Astrocyte of the spinal cord (primary cell): ENCODE results near the gene FARP1.
A peak's percentile ranks its signal among the peaks of the same experiment; 100 is the strongest.

Source experiments
- DNase-seq: peaks from one replicate; pipeline ENCODE4 v3.0.0; 2011; ENCODE audit warnings: low read depth, low spot score
- H3K4me3 ChIP-seq: 2 replicates; pipeline ENCODE4 v1.5.1; 2011; ENCODE audit warnings: low read depth, mild to moderate bottlenecking, low read length, moderate library complexity
- CTCF ChIP-seq: IDR thresholded peaks from 2 replicates; pipeline ENCODE4 v1.5.1; 2012; ENCODE audit warnings: low read depth, mild to moderate bottlenecking, low read length, inconsistent platforms
- in situ Hi-C: cut with HindIII; loops from 2 replicates; pipeline ENCODE4 v1.10.0; 2017; ENCODE audit warnings: low sequenced_read_pairs

The FARP1 gene

DNA sequence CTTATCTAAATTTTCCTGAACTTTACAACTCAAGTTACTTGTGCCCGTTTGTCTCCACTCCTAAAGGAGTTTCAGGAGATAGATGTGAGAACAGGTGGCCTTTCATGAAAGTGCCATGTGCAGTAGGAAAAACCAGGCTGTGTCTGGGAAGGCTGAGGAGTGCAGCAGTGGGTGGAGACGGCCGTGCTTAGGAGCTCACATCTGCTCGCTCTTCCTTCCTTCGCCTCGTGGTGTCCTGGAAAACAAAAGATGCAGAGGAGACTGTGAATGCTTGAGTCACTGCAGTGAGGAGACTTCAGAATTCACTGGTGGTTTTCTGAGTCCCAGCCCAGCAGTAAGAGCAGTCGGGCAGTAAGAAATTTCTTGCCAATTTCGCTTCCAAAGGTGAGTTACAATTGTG, 172.6 kb downstream of the FARP1 start:
- no peak for TF ChIP-seq CTCF
- in situ Hi-C loops, result no loop called here
- peak; percentile 48 for DNase-seq
- no peak overlapping the region for H3K4me3 ChIP-seq

DNA sequence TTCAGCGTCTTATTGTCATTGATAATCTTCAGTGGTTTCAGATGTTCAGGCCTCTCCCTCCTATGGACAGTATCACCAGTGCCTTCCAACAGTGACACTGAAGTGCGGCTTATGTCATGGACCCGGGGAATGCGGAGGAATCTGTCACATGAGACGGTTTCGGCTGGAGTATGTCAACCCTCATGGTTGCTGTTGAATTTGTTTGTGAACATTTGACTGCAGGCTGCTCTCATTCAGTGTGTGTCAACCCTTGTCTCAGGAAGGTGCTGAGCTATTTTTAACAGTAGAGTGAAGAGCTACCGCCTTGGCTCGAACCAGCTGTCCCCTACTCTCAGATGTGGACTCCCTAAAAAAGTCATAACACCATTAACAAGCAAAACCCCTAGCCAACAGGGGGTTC, 173.0 kb downstream of the FARP1 start:
- TF ChIP-seq CTCF, result no peak
- in situ Hi-C loops, result no loop called here

DNA sequence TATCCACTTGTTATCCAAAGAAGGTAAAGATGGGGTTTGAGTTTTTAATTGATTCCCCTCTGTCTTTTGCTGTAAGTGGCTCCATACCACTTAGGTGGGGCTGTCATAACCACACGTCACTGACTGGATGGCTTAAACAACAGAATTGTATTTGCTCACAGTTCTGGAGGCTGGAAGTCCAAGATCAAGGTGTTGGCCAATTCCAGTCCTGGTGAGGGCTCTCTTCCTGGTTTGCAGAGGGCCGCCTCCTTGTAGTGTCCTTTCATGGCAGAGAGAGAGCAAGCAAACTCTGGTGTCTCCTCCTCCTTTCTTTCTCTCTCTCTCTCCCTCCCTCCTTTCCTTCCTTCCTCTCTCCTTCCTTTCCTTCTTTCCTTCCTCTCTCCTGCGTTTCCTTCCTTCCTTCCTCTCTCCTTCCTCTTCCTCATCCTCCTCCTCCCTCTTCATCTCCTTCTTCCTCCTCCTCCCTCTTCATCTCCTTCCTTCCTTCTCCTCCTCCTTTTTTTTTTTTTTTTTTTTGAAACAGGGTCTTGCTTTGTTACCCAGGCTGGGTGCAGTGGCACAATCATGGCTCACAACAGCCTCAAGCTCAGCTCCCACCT, 174.8 kb downstream of the FARP1 start:
- in situ Hi-C loops, result no loop called here
- no peak for DNase-seq
- TF ChIP-seq CTCF, result no peak
- no peak overlapping the region for H3K4me3 ChIP-seq

More for the DNA sequence above, 173.0 kb downstream of the FARP1 start:
- no peak overlapping the region for H3K4me3 ChIP-seq
- DNase-seq, result no peak

DNA sequence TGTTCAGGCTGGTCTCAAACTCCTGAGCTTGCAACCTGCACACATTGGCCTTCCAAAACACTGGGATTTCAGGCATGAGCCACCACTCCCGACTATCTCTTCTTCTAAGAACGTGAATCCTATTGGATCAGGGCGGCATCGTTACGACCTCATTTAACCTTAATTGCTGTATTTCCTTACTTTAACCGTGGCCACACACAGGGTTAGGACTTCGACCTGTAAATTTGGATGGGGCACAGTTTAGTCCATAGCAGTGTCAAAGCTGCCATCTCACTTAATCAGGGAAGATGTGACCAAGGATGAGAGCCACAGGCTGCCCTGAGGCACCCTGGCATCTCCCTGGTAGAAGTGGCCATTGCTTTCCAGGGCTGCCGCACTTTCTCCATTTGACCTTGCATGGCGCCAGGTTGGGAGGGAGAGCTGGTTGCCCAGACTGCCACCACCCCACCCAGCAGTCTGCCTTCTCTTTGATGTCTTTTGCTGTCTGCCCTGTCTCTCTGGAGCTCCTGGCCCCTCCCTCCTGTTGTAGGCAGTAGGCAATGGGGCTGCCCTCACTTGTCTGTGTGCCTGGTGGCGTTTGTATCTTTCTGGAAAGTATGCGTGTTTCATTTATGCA, 175.5 kb downstream of the FARP1 start:
- TF ChIP-seq CTCF, result no peak
- H3K4me3 ChIP-seq, result no peak overlapping the region
- DNase-seq, result no peak
- in situ Hi-C loops, result no loop called here

DNA sequence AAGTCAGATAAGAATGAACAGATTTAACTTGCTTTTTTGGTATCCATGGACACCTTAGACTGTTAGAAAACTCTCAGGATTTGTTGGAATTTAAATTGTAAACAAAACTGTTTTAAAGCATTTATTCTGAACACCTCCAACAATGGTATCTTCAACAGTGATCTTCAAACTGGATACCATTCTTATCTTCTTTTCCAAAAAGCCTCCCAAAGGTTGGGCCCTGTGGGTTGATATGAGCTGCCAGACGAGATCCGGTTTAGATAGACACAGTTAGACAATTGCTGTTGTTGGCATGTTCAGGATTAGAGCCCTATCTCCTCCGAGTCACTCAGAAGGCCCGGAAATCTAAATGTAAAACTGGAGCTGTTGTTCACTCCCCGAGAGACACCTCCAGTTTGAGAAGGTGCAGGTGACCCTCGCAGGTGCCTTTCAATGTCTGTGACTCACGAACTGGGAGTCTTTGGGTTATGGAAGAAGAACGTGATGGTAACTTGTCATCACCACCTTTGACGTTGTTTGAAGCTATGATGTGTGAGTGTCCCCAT, 177.7 kb downstream of the FARP1 start:
- no peak overlapping the region for H3K4me3 ChIP-seq
- no peak for DNase-seq
- in situ Hi-C loops, result no loop called here
- no peak for TF ChIP-seq CTCF

- no peak for TF ChIP-seq CTCF
- H3K4me3 ChIP-seq, result no peak overlapping the region
- in situ Hi-C loops, result no loop called here
- no peak for DNase-seq
These were observed 178.5 kb downstream of the FARP1 start for GRCh38 chr13:98321395-98321794.
